OCI-LY7 (cell line): ENCODE results near the gene TAAR6. TPM values are rescaled to one million over a fixed set of nuclear protein-coding genes. Genes with fewer than 3 reads are reported as not detected.

Source experiments
- BruUV-seq: library from RNA; stranded (reverse); fragments of 400-500 nt; replicated peaks from 2 replicates; lab custom pipeline; 2021; lab: Mats Ljungman, UMichigan
- CTCF ChIA-PET: fragments of 300-600 bp; sonication (Branson Sonifier 250); formaldehyde crosslinking; loops from one replicate; lab custom pipeline; 2022; ENCODE audit warnings: antibody characterized with exemption; ENCODE audit not compliant: unreplicated experiment; lab: Charles Lee
- POLR2A ChIA-PET: fragments of 300-600 bp; sonication (Branson Sonifier 250); formaldehyde crosslinking; loops from one replicate; lab custom pipeline; 2022; ENCODE audit warnings: antibody characterized with exemption; lab: Charles Lee
- DNase-seq: peaks from one replicate; pipeline ENCODE4 v3.0.0-alpha.2; 2015; ENCODE audit warnings: low spot score
- H2AFZ ChIP-seq: fragments of 200-600 bp; sonication (generic), shearing (Covaris generic); 2 replicates; pipeline ENCODE4 v1.6.1; 2014; ENCODE audit warnings: mild to moderate bottlenecking, antibody characterized with exemption, low read length, moderate library complexity
- H3K27ac ChIP-seq: fragments of 200-600 bp; sonication (generic); 2 replicates; pipeline ENCODE4 v1.5.1; 2014; ENCODE audit warnings: mixed run types, low read depth, mild to moderate bottlenecking, moderate library complexity, low read length, inconsistent platforms; ENCODE audit not compliant: poor library complexity, severe bottlenecking
- H3K36me3 ChIP-seq: fragments of 200-600 bp; sonication (generic); 2 replicates; pipeline ENCODE4 v1.6.1; 2014; ENCODE audit warnings: mild to moderate bottlenecking, antibody characterized with exemption, low read length, moderate library complexity, mixed read lengths; ENCODE audit not compliant: insufficient read depth
- H3K4me1 ChIP-seq: fragments of 200-600 bp; sonication (generic); 2 replicates; pipeline ENCODE4 v1.5.1; 2014; ENCODE audit warnings: mild to moderate bottlenecking, low read length; ENCODE audit not compliant: insufficient read depth, poor library complexity, severe bottlenecking
- H3K4me2 ChIP-seq: fragments of 200-600 bp; sonication (generic); 2 replicates; pipeline ENCODE4 v1.6.1; 2014; ENCODE audit warnings: mild to moderate bottlenecking, low read length
- H3K4me3 ChIP-seq: fragments of 200-600 bp; sonication (generic); 2 replicates; pipeline ENCODE4 v1.5.1; 2014; ENCODE audit warnings: mild to moderate bottlenecking, low read depth, low read length; ENCODE audit not compliant: poor library complexity, severe bottlenecking
- H3K79me2 ChIP-seq: fragments of 200-600 bp; sonication (generic); 2 replicates; pipeline ENCODE4 v1.6.1; 2016; ENCODE audit warnings: low read depth, mild to moderate bottlenecking, low read length, moderate library complexity, mixed read lengths; ENCODE audit not compliant: insufficient read depth
- H3K9me2 ChIP-seq: fragments of 200-600 bp; sonication (generic); 2 replicates; pipeline ENCODE4 v1.6.1; 2016; ENCODE audit warnings: mild to moderate bottlenecking, low read length, mixed read lengths; ENCODE audit not compliant: insufficient read depth
- H3K9me3 ChIP-seq: fragments of 200-600 bp; sonication (generic); 2 replicates; pipeline ENCODE4 v1.6.1; 2014; ENCODE audit warnings: mild to moderate bottlenecking, mixed run types, low read length, mixed read lengths
- H4K20me1 ChIP-seq: fragments of 200-600 bp; sonication (generic); 2 replicates; pipeline ENCODE4 v1.6.1; 2014; ENCODE audit warnings: mild to moderate bottlenecking, antibody characterized with exemption, low read length, moderate library complexity, mixed read lengths; ENCODE audit not compliant: insufficient read depth
- EZH2phosphoT487 ChIP-seq: fragments of 200-600 bp; sonication (generic); IDR thresholded peaks from 2 replicates; pipeline ENCODE4 v1.6.1; 2018; ENCODE audit warnings: low read depth, borderline replicate concordance, mild to moderate bottlenecking, mixed run types, antibody characterized with exemption, low read length, moderate library complexity, mixed read lengths
- intact Hi-C: fragments of 100-400 bp; cut with micrococcal nuclease; formaldehyde crosslinking; loops from one replicate; pipeline ENCODE4 v1.10.0; 2022; ENCODE audit not compliant: unreplicated experiment
- total RNA-seq, 2 experiments: library from RNA; depleted of rRNA in 1 of 2; stranded (reverse); fragments of >200 nt in 1 of 2; shearing (Covaris generic) in 1 of 2; gene quantifications; 2 replicates each; pipeline ENCODE4 v1.2.3, GENCODE V29; 2014 to 2022
- TF ChIP-seq, protein P1 (sequence below): fragments of 200-600 bp; sonication (generic); conservative IDR thresholded peaks from 2 replicates; pipeline ENCODE4 v1.5.1; 2014; ENCODE audit warnings: mild to moderate bottlenecking, antibody characterized with exemption, low read length, moderate library complexity, mixed read lengths

The TAAR6 gene
- total RNA-seq, 2 experiments from 2014 or later: not detected

DNA sequence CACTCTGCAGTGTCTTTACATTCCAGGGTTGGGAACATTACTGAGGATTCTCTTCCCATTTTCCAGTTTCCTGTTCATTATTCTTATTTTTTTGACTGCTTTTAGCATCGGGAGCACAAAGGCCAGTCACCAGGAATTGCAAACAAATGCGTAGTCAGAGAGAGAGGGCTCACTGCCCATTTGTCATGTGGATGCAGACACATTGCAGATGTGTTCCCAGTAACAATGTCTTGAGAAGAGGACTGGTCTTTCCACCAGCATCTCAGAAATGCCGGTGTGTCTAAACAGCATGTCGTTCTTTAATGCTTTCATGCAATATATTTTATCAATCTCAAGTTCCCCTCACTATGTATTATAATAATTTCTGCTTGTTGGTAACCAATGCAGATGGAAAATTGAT, 952 bp upstream of the TAAR6 start:
- ChIA-PET POLR2A (no interaction called here), CTCF (no interaction called here)
- Histone ChIP-seq H3K27ac (no peak overlapping the region), H3K9me2 (no peaks in the 10 kb centered on the region), H4K20me1 (no peaks in the 10 kb centered on the region), H3K36me3 (no peaks in the 10 kb centered on the region), H2AFZ (no peak overlapping the region), H3K4me2 (no peak overlapping the region), H3K4me3 (no peak overlapping the region), H3K4me1 (no peaks in the 10 kb centered on the region), H3K79me2 (no peaks in the 10 kb centered on the region), H3K9me3 (no peaks in the 10 kb centered on the region)
- TF ChIP-seq, protein P1, sequence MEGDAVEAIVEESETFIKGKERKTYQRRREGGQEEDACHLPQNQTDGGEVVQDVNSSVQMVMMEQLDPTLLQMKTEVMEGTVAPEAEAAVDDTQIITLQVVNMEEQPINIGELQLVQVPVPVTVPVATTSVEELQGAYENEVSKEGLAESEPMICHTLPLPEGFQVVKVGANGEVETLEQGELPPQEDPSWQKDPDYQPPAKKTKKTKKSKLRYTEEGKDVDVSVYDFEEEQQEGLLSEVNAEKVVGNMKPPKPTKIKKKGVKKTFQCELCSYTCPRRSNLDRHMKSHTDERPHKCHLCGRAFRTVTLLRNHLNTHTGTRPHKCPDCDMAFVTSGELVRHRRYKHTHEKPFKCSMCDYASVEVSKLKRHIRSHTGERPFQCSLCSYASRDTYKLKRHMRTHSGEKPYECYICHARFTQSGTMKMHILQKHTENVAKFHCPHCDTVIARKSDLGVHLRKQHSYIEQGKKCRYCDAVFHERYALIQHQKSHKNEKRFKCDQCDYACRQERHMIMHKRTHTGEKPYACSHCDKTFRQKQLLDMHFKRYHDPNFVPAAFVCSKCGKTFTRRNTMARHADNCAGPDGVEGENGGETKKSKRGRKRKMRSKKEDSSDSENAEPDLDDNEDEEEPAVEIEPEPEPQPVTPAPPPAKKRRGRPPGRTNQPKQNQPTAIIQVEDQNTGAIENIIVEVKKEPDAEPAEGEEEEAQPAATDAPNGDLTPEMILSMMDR: no peak
- TF ChIP-seq EZH2phosphoT487: no peak
- no peak for DNase-seq
- intact Hi-C loops: no loop called here
- BruUV-seq: no TSS peak

- intact Hi-C loops: no loop called here
- no peak overlapping the region for H3K27ac ChIP-seq
- POLR2A ChIA-PET: interaction anchor here (0.6 to 1.2 kb wide), 2 partner anchors 10 to 31 kb away, joined by 3 to 5 read pairs; no protein-coding TSS in a partner anchor
- H2AFZ ChIP-seq: no peak overlapping the region
- H3K4me2 ChIP-seq: no peak overlapping the region
- H3K4me1 ChIP-seq: no peaks in the 10 kb centered on the region
- no peaks in the 10 kb centered on the region for H4K20me1 ChIP-seq
- no peaks in the 10 kb centered on the region for H3K9me3 ChIP-seq
- H3K36me3 ChIP-seq: no peaks in the 10 kb centered on the region
- no peak overlapping the region for H3K4me3 ChIP-seq
- DNase-seq: no peak
- TF ChIP-seq EZH2phosphoT487: no peak
- TF ChIP-seq, protein P1: no peak
- no peaks in the 10 kb centered on the region for H3K9me2 ChIP-seq
- no TSS peak for BruUV-seq
- no peaks in the 10 kb centered on the region for H3K79me2 ChIP-seq
- CTCF ChIA-PET: no interaction called here
These were observed 1.7 kb downstream of the TAAR6 start for GRCh38 chr6:132571774-132572173.

DNA sequence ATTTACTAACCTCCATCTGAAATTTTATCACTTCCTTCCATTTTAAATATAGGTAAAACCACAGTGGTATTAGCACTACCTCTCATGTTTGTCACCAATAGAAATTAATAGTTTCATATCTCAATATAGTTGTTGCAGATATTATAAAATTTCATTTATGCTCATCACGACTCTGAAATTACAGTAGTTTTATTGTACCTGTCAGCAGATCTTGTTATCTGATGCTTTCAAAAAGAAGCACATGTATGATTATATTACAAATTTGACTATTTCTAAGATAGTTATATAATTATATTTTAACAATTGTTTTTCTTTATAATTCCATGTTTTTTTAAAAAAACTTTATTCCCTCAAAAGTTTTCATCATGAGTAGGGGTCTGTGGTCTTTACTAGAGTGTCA, 14.6 kb downstream of the TAAR6 start:
- H3K4me3 ChIP-seq: no peak overlapping the region

More for the DNA sequence above, 14.6 kb downstream of the TAAR6 start:
- no peak for DNase-seq
- H3K27ac ChIP-seq: no peak overlapping the region
- H3K4me2 ChIP-seq: no peak overlapping the region
- intact Hi-C loops: no loop called here
- no peaks in the 10 kb centered on the region for H3K9me3 ChIP-seq
- H4K20me1 ChIP-seq: no peaks in the 10 kb centered on the region
- H2AFZ ChIP-seq: no peak overlapping the region
- H3K79me2 ChIP-seq: no peaks in the 10 kb centered on the region
- H3K4me1 ChIP-seq: no peaks in the 10 kb centered on the region
- no peaks in the 10 kb centered on the region for H3K9me2 ChIP-seq
- no peak for TF ChIP-seq EZH2phosphoT487
- TF ChIP-seq, protein P1: no peak
- ChIA-PET POLR2A (interaction anchor here (1.2 kb wide), 1 partner anchor 14 kb away, joined by 3 read pairs; no protein-coding TSS in a partner anchor), CTCF (no interaction called here)
- BruUV-seq: no TSS peak
- no peaks in the 10 kb centered on the region for H3K36me3 ChIP-seq
